Skeletal muscle satellite cell (primary cell): ENCODE data around the gene FSTL4.
"Not testable (repeated sequence)": the region's sequence is repeated elsewhere in the genome, so short reads cannot be mapped to it uniquely, and the experiment has no call there.

Source experiments
- H3K27me3 ChIP-seq: 2 replicates; pipeline ENCODE4 v1.7.0; 2013; ENCODE audit warnings: low read length; ENCODE audit not compliant: control insufficient read depth, insufficient read depth
- H3K36me3 ChIP-seq: 2 replicates; pipeline ENCODE4 v1.7.0; 2013; ENCODE audit warnings: mild to moderate bottlenecking, control low read depth, low read length; ENCODE audit not compliant: insufficient read depth
- H3K4me1 ChIP-seq: 2 replicates; pipeline ENCODE4 v1.7.0; 2013; ENCODE audit warnings: low read length; ENCODE audit not compliant: control insufficient read depth, insufficient read depth
- H3K4me2 ChIP-seq: 2 replicates; pipeline ENCODE4 v1.7.0; 2013; ENCODE audit warnings: mild to moderate bottlenecking, low read length
- H3K4me3 ChIP-seq: 2 replicates; pipeline ENCODE4 v1.7.0; 2013; ENCODE audit warnings: low read length
- H3K9ac ChIP-seq: 2 replicates; pipeline ENCODE4 v1.7.0; 2013; ENCODE audit warnings: mild to moderate bottlenecking, low read depth, low read length, moderate library complexity
- H3K9me3 ChIP-seq: replicated peaks from 2 replicates; pipeline ENCODE4 v1.7.0; 2013; ENCODE audit warnings: mild to moderate bottlenecking, control low read depth, low read length

FSTL4 gene

DNA sequence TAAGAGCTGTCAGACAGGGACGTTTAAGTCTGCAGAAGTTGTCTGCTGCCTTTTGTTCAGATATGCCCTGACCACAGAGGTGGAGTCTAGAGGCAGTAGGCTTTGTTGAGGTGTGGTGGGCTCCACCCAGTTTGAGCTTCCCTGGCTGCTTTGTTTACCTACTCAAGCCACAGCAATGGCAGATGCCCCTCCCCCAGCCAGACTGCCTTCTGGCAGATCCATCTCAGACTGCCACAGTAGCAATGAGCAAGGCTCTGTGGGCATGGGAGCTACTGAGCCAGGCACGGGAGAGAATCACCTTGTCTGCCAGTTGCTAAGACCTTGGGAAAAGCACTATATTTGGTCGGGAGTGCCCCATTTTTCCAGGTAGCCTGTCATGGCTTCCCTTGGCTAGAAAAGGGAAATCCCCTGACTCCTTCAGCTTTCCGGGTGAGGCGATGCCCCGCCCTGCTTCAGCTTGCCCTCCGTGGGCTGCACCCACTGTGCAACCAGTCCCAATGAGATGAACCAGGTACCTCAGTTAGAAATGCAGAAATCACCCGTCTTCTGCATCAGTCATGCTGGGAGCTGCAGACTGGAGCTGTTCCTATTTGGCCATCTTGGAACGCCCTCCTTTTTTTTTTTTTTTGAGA is 441.5 kb downstream of the FSTL4 start:
- H3K36me3 ChIP-seq, H3K27me3 ChIP-seq, H3K9me3 ChIP-seq, H3K9ac ChIP-seq, H3K4me1 ChIP-seq, H3K4me3 ChIP-seq, H3K4me2 ChIP-seq: not testable (repeated sequence)

DNA sequence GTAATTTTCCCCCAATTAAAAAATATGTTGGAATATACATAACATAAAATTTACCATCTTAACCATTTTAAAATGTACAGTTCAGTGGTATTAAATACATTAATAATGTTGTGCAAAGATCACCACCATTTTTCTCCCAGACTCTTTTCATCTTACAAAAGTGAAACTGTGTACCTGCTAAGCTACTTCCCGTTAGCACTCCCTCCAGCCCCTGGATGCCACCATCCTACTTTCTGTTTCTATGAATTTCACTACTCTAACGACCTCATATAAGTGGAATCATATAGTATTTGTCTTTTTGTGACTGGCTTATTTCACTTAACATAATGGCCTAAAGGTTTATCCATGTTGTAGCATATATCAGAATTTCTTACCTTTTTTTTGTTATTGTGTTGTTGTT is 447.6 kb downstream of the FSTL4 start:
- H3K4me1 ChIP-seq: no peaks in the 10 kb centered on the region
- no peak overlapping the region for H3K4me2 ChIP-seq
- peaks cover 6% of the 10 kb centered on the region for H3K27me3 ChIP-seq
- H3K9ac ChIP-seq: no peak overlapping the region
- no peaks in the 10 kb centered on the region for H3K36me3 ChIP-seq
- H3K9me3 ChIP-seq: no peaks in the 10 kb centered on the region
- no peak overlapping the region for H3K4me3 ChIP-seq

DNA sequence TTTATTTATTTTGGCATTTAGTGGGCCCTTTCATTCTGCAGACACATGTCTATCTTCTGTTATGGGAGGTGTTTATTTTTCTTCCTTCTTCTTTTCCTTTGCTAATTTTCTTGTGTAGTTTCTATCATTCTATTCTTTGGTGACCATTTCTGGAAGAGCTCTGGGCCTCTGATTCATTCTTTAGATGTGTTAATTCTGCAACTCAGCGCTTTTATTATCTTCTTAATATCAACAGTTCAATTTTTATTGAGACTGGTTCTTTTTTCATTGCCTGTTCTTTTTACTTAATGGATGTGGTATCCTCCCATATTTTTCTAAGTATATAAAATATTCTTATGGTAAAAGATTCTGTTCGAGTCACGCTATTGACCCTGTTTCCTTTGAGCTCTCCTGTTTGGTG is 448.5 kb downstream of the FSTL4 start:
- no peaks in the 10 kb centered on the region for H3K4me1 ChIP-seq
- no peak overlapping the region for H3K9ac ChIP-seq
- peaks cover 6% of the 10 kb centered on the region for H3K27me3 ChIP-seq
- no peaks in the 10 kb centered on the region for H3K36me3 ChIP-seq
- no peak overlapping the region for H3K4me2 ChIP-seq
- H3K4me3 ChIP-seq: no peak overlapping the region
- H3K9me3 ChIP-seq: no peaks in the 10 kb centered on the region

- H3K4me3 ChIP-seq: no peak overlapping the region
- H3K9ac ChIP-seq: no peak overlapping the region
- no peaks in the 10 kb centered on the region for H3K9me3 ChIP-seq
- peaks cover 6% of the 10 kb centered on the region for H3K27me3 ChIP-seq
- no peak overlapping the region for H3K4me2 ChIP-seq
- H3K4me1 ChIP-seq: no peaks in the 10 kb centered on the region
- H3K36me3 ChIP-seq: no peaks in the 10 kb centered on the region
Observed at GRCh38 chr5:133159543-133159942, 452.8 kb downstream of the FSTL4 start.

GRCh38 chr5:133155326-133155969 is 456.9 kb downstream of the FSTL4 start:
- no peak overlapping the region for H3K4me2 ChIP-seq
- H3K9ac ChIP-seq: no peak overlapping the region
- H3K4me1 ChIP-seq: no peaks in the 10 kb centered on the region
- H3K9me3 ChIP-seq: no peaks in the 10 kb centered on the region
- no peak overlapping the region for H3K4me3 ChIP-seq
- H3K27me3 ChIP-seq: peaks cover 6% of the 10 kb centered on the region
- H3K36me3 ChIP-seq: no peaks in the 10 kb centered on the region

GRCh38 chr5:133154274-133155075 is 457.9 kb downstream of the FSTL4 start:
- H3K4me3 ChIP-seq: no peak overlapping the region
- H3K36me3 ChIP-seq: no peaks in the 10 kb centered on the region
- no peaks in the 10 kb centered on the region for H3K27me3 ChIP-seq
- H3K9ac ChIP-seq: no peak overlapping the region
- no peak overlapping the region for H3K4me2 ChIP-seq
- H3K9me3 ChIP-seq: no peaks in the 10 kb centered on the region
- no peaks in the 10 kb centered on the region for H3K4me1 ChIP-seq

GRCh38 chr5:133150909-133151544 is 461.3 kb downstream of the FSTL4 start:
- Histone ChIP-seq H3K4me3 (no peak overlapping the region), H3K4me2 (no peak overlapping the region)

DNA sequence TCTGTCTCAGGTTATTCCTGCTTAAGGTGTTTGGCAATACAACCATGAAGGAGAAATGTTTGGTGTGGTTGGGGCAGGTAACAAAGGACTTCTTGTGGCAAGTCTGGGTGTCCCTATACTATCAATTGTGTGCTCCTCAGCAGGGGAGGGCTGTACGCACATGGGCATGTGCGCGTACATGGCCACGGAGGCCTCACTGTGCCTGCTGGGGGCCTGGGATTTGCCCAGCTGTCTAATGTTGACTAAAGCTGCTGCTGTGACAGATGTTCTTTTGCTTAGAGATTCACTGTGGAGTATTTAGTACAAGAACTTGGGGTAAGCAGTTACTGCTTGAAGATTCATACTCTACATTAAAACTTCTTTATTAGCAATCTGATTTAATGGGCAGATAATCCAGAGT is 463.0 kb downstream of the FSTL4 start:
- Histone ChIP-seq H3K4me2 (no peak overlapping the region), H3K9me3 (no peaks in the 10 kb centered on the region), H3K4me3 (no peak overlapping the region), H3K27me3 (peaks cover 5% of the 10 kb centered on the region), H3K9ac (no peak overlapping the region), H3K4me1 (no peaks in the 10 kb centered on the region), H3K36me3 (no peaks in the 10 kb centered on the region)

More at GRCh38 chr5:133150909-133151544, 461.3 kb downstream of the FSTL4 start:
- Histone ChIP-seq H3K27me3 (peaks cover 5% of the 10 kb centered on the region), H3K9ac (no peak overlapping the region), H3K36me3 (no peaks in the 10 kb centered on the region), H3K9me3 (no peaks in the 10 kb centered on the region), H3K4me1 (no peaks in the 10 kb centered on the region)

GRCh38 chr5:133147815-133148567 is 464.4 kb downstream of the FSTL4 start:
- Histone ChIP-seq H3K27me3 (peaks cover 5% of the 10 kb centered on the region), H3K4me1 (no peaks in the 10 kb centered on the region), H3K4me3 (no peak overlapping the region), H3K4me2 (no peak overlapping the region), H3K9ac (no peak overlapping the region), H3K36me3 (no peaks in the 10 kb centered on the region), H3K9me3 (no peaks in the 10 kb centered on the region)

GRCh38 chr5:133147411-133147810 is 464.9 kb downstream of the FSTL4 start:
- Histone ChIP-seq H3K4me1 (no peaks in the 10 kb centered on the region), H3K36me3 (no peaks in the 10 kb centered on the region), H3K27me3 (peaks cover 5% of the 10 kb centered on the region), H3K9ac (no peak overlapping the region), H3K4me2 (no peak overlapping the region), H3K4me3 (no peak overlapping the region), H3K9me3 (no peaks in the 10 kb centered on the region)
